Ascending aorta (tissue), 2 donors: ENCODE data around the gene HOXB4. TPM values are rescaled to one million over a fixed set of nuclear protein-coding genes. Genes with fewer than 3 reads are reported as not detected.
"Not testable (repeated sequence)": the region's sequence is repeated elsewhere in the genome, so short reads cannot be mapped to it uniquely, and the experiment has no call there.

Source experiments
- DNase-seq, 2 donors: peaks; one replicate each; pipeline ENCODE4 v3.0.0-alpha.2; 2019; ENCODE audit warnings: low spot score in 2 of 2
- H3K27ac ChIP-seq, 2 donors: fragments of 200-600 bp; sonication (generic); one replicate each; pipeline ENCODE4 v1.5.1; 2016 to 2017; ENCODE audit warnings: mild to moderate bottlenecking in 1 of 2
- H3K27me3 ChIP-seq: fragments of 200-600 bp; sonication (generic); one replicate; pipeline ENCODE4 v1.5.1; 2017
- H3K36me3 ChIP-seq, 2 donors: fragments of 200-600 bp; sonication (generic); one replicate each; pipeline ENCODE4 v1.5.1; 2016
- H3K4me1 ChIP-seq, 2 donors: fragments of 200-600 bp; sonication (generic); one replicate each; pipeline ENCODE4 v1.5.1; 2016 to 2017; ENCODE audit warnings: mild to moderate bottlenecking in 1 of 2
- H3K4me3 ChIP-seq, 2 donors: fragments of 200-600 bp; sonication (generic); one replicate each; pipeline ENCODE4 v1.5.1; 2016 to 2017; ENCODE audit warnings: mild to moderate bottlenecking in 1 of 2
- H3K9me3 ChIP-seq, 2 donors: fragments of 200-600 bp; sonication (generic); one replicate each; pipeline ENCODE4 v1.5.1; 2016
- CTCF ChIP-seq, 3 experiments: fragments of 200-600 bp in 2 of 3; fragments of 450-650 bp in 1 of 3; sonication (generic) in 2 of 3; IDR thresholded peaks; one replicate each; pipeline ENCODE4 v1.5.1; 2016 to 2019; ENCODE audit warnings: antibody characterized with exemption in 3 of 3, mild to moderate bottlenecking in 1 of 3, moderate library complexity in 1 of 3
- intact Hi-C: fragments of 100-400 bp; cut with DNase I; formaldehyde crosslinking; loops from one replicate; pipeline ENCODE4 v1.15.1; 2023
- total RNA-seq: library from RNA; depleted of rRNA; stranded (reverse); fragments of >200 nt; gene quantifications from one replicate; pipeline ENCODE4 v1.1.0, GENCODE V29; 2016

Gene HOXB4
- total RNA-seq, 1 donor from 2014 or later = 20.4 TPM

GRCh38 chr17:48537316-48537715, 40.8 kb downstream of the HOXB4 start:
- no peak overlapping the region for H3K4me3 ChIP-seq
- H3K9me3 ChIP-seq = no peaks in the 10 kb centered on the region
- no peak overlapping the region for H3K27ac ChIP-seq
- H3K27me3 ChIP-seq = no peaks in the 10 kb centered on the region
- no peak for DNase-seq
- peaks cover 0 to 8% of the 10 kb centered on the region in 2 donors for H3K4me1 ChIP-seq
- H3K36me3 ChIP-seq = no peaks in the 10 kb centered on the region
- no peak for TF ChIP-seq CTCF (IDR thresholded peaks at IDR 0.05)
- intact Hi-C loops = no loop called here

GRCh38 chr17:48535793-48536559, 42.2 kb downstream of the HOXB4 start:
- H3K9me3 ChIP-seq, H3K4me1 ChIP-seq, H3K36me3 ChIP-seq, H3K27me3 ChIP-seq, intact Hi-C loops, H3K4me3 ChIP-seq, DNase-seq, H3K27ac ChIP-seq: not testable (repeated sequence)

- Histone ChIP-seq H3K27me3 (no peaks in the 10 kb centered on the region), H3K36me3 (no peaks in the 10 kb centered on the region), H3K4me3 (no peak overlapping the region), H3K27ac (no peak overlapping the region), H3K4me1 (no peaks in the 10 kb centered on the region), H3K9me3 (no peaks in the 10 kb centered on the region)
- DNase-seq = no peak
- intact Hi-C loops = no loop called here
- no peak for TF ChIP-seq CTCF (IDR thresholded peaks at IDR 0.05)
Measured at GRCh38 chr17:48532261-48532660, 45.9 kb downstream of the HOXB4 start.

DNA sequence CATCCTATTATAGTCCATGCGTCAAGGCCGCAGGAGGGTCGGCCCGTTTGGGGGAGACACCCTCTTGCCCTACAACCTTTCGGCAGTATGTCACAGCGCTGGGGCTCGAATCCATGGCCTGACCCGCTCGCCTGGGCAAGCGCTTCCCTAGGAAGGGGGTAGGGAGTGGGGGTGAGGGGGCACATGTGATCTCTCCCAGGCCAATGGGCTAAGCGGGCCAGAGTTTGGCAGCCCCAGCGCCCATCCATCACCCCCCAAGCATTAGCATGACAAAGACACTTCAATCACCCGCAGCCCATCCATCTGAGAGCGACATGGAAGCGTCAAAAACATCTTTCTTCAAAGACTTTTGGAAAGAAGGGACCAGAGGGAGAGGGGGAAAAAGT, 47.3 kb downstream of the HOXB4 start, which contains the start of gene HOXB1:
HOXB1 (minus strand) TSS at position 125 of the 386 bp plus-strand sequence; CDS start at position 18, 107 bp downstream.
- Histone ChIP-seq H3K4me1 (no peaks in the 10 kb centered on the region), H3K27ac (no peak within 1 kb of the TSS), H3K4me3 (no peak within 1 kb of the TSS), H3K36me3 (no peaks in the 10 kb centered on the region), H3K27me3 (no peaks in the 10 kb centered on the region), H3K9me3 (no peaks in the 10 kb centered on the region)
- no peak for DNase-seq
- intact Hi-C loops = no loop called here
- no peak for TF ChIP-seq CTCF (IDR thresholded peaks at IDR 0.05)

GRCh38 chr17:48530208-48530886, 47.8 kb downstream of the HOXB4 start:
- H3K27me3 ChIP-seq = no peaks in the 10 kb centered on the region
- intact Hi-C loops = no loop called here
- no peak for TF ChIP-seq CTCF (IDR thresholded peaks at IDR 0.05)

DNA sequence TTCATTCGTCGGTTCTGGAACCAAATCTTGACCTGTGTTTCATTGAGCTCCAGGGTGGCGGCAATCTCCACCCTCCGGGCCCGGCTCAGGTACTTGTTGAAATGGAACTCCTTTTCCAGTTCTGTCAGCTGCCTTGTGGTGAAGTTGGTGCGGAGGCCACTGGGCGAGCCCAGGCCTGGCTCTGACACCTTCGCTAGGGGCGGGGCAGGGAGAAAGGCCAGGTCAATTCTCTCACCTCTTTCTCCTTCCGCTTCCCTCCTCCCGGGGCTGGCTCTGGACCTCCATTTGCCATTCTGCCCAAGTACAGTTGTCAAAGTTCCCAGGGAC, 48.5 kb downstream of the HOXB4 start:
- Histone ChIP-seq H3K27ac (no peak overlapping the region), H3K9me3 (no peaks in the 10 kb centered on the region), H3K36me3 (no peaks in the 10 kb centered on the region), H3K4me1 (no peaks in the 10 kb centered on the region), H3K27me3 (no peaks in the 10 kb centered on the region), H3K4me3 (no peak overlapping the region)
- TF ChIP-seq CTCF (IDR thresholded peaks at IDR 0.05) = no peak
- intact Hi-C loops = no loop called here
- DNase-seq = no peak

More at GRCh38 chr17:48530208-48530886, 47.8 kb downstream of the HOXB4 start:
- H3K36me3 ChIP-seq = no peaks in the 10 kb centered on the region
- DNase-seq = no peak
- H3K9me3 ChIP-seq = no peaks in the 10 kb centered on the region
- no peak overlapping the region for H3K4me3 ChIP-seq
- no peaks in the 10 kb centered on the region for H3K4me1 ChIP-seq
- H3K27ac ChIP-seq = no peak overlapping the region
